Stimulated activated CD8-positive, alpha-beta memory T cell treated with anti-CD3 and anti-CD28 coated beads, Interleukin-12 subunit alpha, Interleukin-12 subunit beta, amount 100 ng/mL, for 24 hours (primary cell): ENCODE measurements around the gene FBXL20.
"Not testable (repeated sequence)": the region's sequence is repeated elsewhere in the genome, so short reads cannot be mapped to it uniquely, and the experiment has no call there.

Source experiments
- DNase-seq: peaks from one replicate; pipeline ENCODE4 v3.0.0-alpha.2; 2020; ENCODE audit errors: extremely low read depth

Gene FBXL20

DNA sequence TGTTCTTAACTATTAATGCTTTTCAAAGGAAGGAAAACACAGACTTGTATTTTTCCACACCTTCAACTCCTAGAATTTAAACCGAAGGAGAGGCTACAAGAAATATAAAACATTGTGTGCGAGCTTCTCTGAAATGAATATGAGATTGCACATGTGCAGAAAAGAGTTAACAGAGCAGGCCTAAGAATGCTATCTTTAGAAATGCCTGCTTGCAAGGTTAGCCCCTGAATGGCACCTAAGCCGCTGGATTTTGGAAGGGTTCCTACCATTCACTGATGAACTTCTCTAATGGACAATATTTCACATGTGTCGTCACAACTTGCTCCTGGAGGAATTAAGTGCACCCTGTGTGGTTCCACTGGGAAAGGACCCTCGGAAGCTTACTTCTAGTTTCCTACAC lies 69.3 kb downstream of the FBXL20 start:
- no peak for DNase-seq

DNA sequence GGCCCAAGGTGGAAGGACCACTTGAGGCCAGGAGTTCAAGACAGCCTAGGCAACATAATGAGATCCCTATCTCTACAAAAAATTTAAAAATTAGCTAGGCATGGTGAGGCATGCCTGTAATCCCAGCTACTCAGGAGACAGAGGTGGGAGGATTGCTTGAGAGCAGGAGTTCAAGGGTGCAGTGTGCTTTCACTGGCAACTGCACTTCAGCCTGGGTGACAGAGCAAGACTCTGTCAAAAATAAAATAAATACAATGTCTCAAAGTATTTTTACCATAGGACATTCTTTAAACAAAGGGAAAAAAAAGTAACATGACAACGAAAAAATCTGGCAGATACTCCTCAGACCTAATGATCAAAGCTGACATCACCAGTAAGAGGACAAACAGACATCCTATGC lies 72.6 kb downstream of the FBXL20 start:
- DNase-seq, result no peak

DNA sequence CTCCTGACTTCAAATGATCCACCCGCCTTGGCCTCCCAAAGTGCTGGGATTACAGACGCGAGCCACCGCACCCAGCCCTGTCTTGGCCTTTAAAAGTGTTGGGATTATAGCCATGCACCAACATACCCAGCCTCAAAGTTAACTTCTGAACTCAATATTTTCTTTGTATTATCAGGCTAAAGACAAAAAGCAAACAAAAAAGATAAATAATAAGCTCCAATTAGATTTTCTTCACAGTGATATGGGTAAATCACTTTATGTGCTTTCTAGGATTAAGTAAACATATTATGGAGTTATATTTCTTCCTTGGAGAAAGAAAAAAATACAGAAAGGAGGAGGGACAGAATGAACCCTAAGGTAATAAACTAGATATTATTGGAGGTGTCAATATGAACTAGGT lies 74.3 kb downstream of the FBXL20 start:
- DNase-seq, result no peak

DNA sequence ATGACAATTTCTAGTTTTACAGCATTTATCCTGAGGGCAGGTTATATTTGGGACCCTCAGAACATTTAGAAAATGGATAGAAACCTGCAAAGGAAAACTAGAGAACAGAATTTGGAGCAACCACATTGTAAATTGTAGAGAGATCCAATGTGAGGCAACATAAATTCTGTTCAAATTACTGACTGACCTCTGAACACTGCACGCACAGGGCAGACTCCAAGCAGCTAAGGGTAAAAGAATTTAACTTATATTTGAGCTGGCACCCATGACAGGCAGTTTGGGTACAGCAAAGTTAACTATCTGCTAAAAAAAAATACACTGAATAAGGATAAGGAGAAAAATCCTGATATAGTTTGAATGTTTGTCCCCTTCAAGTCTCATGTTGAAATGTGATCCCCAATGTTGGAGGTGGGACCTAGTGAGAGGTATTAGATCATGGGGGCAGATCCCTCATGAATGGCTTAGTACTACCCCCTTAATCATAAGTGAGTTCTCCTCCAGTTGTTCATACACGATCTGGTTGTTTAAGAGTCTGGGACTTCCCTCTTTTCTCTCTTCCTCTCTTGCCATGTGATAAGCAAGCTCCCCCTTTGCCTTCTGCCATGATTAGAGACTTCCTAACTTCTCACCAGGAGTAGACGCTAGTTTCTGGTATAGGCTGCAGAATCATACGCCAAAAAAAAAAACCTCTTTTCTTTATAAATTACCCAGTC lies 75.7 kb downstream of the FBXL20 start:
- DNase-seq, result no peak

DNA sequence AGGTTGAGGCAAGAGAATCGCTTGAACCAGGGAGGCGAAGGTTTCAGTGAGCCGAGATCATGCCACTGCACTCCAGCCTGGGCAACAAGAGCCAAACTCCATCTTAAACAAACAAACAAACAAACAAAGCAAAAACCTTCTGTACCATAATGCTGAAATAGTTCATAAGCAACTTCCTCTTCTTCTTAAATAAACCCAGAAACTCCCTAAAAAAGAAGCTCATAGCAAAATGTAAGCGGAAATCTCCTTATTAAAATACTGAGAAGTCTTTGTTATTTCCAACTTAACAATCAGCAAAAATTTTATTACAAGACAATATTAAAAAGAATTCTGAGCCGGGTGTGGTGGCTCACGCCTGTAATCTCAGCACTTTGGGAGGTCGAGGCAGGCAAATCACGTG lies 82.8 kb downstream of the FBXL20 start:
- no peak for DNase-seq

DNA sequence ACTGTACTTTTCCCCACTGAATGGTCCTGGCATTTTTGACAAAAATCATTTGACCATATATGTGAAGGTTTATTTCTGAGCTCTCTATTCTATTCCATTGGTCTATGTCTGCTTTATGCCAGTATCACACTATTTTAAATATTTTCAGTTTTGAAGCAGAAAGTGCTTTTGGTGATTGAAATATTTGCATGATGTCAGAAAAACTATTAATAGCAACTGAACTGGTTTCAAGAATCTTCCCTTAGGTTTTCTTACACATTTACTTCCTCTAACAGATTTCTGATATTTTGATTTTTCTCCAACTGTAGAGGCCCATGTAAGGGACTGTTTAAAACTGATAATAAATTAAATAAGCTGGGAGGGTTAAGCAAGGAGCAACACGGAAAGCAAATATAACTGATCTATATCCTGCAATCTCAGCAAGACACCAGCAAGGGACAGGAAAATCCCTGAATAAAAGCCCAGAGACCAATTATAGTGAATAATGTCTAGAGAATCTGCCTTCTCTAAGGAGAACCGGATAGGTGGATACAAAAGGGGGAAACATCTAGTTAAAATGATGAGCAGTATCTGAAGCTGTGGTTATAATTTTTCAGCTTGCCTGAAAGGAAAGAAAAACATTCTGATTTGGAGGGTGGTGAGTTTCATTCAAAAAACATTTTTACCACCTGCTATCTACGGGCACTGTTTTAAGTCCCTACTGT lies 94.8 kb downstream of the FBXL20 start:
- DNase-seq, result no peak

DNA sequence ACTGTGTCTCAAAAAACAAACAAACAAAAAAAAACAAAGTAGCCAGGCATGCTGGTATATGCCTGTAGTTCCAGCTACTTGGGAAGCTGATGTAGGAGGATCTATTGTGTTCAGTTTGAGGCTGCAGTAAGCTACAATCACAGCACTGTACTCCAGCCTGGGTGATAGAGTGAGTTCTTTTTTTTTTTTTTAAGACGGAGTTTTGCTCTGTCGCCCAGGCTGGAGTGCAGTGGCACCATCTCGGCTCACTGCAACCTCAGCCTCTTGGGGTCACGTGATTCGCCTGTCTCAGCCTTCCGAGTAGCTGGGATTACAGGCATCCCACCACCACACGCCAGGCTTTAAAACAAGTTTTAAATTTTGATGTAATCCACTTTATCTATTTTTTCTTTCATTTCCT lies 95.4 kb downstream of the FBXL20 start:
- no peak for DNase-seq

DNA sequence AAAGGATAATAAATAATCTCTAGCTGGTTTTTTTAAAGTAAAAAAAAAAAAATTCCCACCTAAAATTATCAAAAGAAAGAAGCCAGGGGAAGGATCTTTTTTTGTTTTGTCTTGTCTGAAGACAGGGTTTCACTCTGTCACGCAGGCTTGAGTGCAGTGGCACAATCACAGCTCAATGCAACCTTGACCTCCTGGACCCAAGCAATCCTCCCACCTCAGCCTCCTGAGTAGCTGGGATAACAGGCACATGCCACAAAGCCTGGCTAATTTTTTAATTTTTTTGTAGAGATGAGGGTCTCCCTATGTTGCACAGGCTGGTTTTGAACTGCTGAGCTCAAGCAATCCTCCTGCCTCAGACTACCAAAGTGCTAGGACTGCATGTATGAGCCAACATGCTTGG lies 97.2 kb downstream of the FBXL20 start:
- DNase-seq, result no peak

DNA sequence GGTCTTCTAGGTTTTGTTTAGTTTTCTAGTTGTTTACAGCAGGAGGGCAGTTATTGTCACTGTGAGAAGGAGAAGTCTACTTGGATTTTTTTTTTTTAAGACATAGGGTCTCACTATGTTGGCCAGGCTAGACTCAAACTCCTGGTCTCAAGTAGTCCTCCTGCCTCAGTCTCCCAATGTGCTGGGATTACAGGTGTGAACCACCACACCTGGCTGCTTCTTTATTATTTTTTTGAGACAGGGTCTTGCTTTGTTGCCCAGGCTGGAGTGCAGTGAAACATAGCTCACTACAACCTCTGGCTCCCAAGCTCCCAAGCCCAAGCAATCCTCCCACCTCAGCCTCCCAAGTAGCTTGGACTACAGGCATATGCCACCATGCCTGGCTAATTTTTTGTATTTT lies 107.4 kb downstream of the FBXL20 start:
- no peak for DNase-seq

DNA sequence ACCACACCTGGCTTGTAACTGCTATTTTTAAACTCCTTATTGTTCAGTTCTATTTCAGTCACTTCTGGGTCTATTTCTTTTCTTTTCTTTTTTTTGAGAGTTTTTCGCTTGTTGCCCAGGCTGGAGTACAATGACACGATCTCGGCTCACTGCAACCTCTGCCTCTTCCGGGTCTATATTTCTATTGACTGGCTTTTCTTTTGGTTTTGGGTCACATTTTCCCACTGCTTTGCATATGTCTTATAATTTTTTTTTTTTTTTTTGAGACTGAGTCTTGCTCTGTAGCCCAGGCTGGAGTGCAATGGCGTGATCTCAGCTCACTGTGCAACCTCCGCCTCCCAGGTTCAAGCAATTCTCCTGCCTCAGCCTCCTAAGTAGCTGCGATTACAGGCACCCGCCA lies 108.9 kb downstream of the FBXL20 start:
- not testable (repeated sequence) for DNase-seq

DNA sequence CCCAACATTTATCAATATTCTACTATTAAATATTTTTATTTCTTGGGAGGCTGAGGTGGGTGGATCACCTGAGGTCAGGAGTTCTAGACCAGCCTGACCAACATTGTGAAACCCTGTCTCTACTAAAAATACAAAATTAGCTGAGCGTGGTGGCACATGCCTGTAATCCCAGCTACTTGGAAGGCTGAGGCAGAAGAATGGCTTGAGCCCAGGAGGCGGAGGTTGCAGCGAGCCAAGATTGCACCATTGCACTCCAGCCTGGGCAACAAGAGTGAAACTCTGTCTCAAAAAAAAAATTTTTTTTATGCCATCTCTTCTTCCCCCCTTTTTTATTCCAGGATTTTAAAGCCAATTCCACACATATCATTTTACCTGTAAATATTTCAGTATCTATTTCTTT lies 114.9 kb downstream of the FBXL20 start:
- DNase-seq, result not testable (repeated sequence)

DNA sequence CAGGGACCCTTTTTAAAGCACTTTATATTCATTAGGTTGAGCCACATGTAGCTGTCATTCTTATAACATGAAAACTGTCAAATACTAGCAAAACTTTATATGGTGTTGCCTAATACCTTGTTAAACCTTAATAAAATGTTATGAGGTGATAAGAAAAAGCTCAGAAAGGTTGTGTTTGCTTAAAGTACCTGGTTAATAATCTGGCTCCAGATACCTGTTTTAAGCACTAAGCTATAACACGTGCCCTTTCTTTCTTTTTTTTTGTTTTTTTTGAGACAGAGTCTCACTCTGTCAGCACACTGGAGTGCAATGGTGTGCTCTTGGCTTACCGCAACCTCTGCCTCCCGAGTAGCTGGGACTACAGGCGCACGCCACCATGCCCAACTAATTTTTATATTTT lies 116.7 kb downstream of the FBXL20 start:
- DNase-seq, result no peak

DNA sequence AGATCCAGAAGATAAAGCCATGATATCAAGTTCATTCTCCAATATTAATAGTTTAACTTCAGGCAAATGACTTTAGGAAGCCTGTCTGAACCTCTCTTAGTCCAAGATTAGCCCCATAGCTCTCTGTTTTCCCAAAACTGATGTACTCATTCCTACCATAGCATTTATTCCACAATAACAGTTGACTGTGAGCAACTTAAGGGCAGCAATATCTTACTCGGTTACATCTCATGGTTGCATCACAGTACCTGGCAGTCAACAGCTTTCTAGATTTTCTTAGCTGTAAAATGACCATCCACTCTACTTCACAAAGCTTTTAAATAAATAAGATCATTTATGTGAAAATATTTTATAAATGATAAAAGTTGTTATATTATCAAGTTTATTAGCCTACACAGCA lies 117.5 kb downstream of the FBXL20 start:
- DNase-seq, result no peak

DNA sequence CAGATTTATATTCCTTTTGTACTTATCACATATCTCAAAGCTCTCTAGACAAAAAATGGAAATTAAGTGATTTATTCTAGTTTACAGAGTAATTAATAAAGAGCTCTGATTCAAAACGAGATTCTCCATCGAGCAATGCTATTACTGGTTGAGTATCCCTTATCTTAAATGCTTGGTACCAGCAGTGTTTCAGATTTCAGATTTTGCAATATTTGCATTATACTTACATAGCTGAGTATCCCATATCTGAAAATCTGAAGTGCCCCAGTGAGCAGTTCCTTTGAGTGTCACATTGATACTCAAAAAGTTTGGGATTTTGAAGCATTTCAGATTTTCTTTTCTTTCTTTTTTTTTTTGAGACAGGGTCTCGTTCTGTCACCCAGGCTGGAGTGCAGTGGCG lies 118.3 kb downstream of the FBXL20 start:
- DNase-seq, result no peak

DNA sequence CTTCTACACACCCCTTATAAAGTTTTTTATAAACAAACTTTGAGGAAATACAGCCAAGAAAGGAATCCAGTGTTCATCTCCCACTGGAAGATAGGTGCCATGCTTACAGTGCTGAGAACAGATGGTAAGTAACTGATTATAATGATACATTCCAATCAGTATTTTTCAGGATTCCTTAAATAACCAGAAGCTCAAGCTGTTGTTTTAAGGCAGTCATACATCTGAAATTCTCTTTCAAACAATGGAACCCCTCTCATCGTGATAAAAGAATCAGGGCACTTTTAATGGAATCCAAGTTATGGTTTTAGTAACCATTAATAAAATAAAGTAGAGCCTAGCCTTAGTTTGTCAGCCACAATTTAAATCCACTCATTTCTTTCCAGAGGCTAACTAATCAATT lies 119.6 kb downstream of the FBXL20 start:
- DNase-seq, result no peak

DNA sequence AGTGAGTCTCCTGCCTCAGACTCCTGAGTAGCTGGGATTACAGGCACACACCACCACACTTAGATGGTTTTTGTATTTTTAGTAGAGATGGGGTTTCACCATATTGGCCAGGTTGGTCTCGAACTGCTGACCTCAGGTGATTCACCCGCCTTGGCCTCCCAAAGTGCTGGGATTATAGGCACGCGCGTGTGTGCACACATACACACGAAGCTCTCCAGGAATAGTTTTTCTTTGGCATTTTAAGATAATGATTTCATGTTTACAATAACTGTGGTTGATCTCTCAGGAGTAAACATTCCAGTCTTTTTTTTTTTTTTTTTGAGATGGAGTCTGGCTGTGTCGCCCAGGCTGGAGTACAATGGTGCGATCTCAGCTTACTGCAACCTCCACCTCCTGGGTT lies 123.2 kb downstream of the FBXL20 start:
- not testable (repeated sequence) for DNase-seq

DNA sequence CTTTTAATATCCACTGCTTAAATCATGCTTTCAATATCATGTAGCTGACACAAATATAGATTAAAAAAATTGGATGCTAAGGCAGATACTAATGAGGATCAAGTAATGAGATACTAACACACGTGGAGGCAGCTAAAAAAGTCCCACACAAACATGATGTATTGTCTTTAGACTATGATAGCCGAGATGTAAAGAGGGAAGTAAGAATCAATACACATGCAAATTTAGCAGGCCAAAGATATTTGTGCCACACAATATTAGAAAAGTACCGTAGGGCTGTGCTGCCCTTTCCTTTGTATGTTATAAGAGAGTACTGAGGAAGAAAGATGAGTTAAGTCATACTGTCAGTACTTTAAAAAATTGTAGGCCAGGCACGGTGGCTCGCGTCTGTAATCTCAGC lies 124.3 kb downstream of the FBXL20 start:
- DNase-seq, result no peak

DNA sequence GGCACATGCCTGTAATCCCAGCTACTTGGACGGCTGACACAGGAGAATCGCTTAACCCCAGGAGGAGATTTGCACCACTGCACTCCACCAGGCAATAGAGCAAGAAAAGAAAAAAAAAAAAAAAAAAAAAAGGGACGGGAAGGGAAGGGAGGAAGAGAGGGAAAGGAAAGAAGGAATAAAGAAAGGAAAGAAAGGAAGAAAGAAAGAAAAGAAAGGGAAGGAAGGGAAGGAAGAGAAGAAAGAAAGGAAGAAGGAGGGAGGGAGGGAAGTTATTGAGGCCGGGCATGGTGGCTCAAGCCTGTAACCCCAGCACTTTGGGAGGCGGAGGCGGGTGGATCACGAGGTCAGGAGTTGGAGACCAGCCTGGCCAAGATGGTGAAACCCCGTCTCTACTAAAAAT lies 125.3 kb downstream of the FBXL20 start:
- DNase-seq, result no peak

DNA sequence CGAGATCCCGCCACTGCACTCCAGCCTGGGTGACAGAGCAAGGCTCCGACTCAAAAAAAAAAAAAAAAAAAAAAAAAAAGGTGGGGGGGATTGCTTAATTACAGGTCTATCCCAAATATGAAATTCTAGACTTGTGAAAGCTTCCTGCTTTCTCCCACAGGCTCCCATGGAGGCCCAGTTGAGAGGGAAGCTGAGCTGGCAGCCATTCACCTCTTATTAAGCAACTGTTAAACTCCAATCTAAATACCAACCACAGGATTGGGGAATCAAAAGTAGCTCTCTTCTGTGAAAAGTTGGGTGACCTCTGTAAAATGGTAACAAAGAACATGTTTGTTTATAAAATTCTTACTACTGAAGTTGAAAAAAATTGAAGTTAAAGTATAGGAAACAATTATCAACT lies 129.9 kb downstream of the FBXL20 start:
- no peak for DNase-seq

DNA sequence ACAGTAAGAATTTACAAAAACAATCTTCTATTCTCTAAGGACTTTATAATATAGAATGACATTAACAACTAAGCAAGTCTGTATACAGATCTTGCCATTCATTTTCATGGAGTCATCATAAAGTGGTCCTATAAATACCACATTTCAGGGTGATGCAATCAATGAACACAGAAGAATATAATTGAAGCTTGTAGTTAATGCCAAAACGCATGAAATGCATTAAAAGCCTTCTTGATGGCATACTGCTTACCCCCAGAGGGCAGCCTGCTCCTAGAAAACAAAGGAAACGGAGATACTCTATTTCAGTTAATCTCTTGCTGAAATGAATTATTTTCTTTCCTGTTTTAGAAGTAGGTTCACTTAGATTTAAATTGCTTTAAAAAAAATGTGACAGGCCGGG lies 130.5 kb downstream of the FBXL20 start:
- DNase-seq, result no peak

DNA sequence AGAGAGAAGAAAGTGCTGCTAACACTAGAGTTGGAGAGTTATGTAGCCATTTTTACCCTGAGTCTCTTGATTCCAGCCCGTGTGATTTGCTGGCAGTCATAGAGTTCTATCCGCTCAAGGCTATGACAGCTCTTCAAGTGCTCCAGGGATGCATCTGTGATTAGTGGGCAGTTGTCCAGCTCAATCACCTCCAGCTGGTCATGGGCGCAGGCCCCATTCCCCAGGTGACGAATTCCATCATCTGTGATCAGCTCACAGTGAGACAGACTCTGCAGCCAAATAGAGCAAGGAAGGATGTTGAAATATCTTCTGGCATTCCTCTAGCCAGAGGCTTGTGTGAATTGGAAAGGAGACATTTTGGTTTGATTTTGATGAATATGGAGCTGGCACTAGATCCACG lies 137.3 kb downstream of the FBXL20 start:
- DNase-seq, result no peak

DNA sequence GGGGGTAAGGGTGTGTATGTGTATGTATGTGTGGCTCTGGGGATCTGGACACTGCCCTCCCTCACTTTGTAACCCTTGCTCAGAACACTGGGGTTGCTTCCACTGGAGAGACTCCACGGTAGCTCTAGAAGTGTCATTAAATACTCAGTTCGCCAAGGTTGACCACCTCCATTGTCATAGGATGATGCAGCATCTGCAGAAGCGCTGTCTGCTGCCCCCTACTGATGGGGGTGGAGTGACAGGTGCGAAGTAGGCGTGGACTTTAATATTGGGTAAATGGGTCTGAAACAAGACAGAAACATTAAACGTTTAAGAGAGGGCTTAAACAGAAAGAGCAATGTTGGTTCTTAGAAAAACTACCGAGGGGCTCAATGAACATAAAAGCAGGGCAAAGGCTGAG lies 140.1 kb downstream of the FBXL20 start:
- no peak for DNase-seq

DNA sequence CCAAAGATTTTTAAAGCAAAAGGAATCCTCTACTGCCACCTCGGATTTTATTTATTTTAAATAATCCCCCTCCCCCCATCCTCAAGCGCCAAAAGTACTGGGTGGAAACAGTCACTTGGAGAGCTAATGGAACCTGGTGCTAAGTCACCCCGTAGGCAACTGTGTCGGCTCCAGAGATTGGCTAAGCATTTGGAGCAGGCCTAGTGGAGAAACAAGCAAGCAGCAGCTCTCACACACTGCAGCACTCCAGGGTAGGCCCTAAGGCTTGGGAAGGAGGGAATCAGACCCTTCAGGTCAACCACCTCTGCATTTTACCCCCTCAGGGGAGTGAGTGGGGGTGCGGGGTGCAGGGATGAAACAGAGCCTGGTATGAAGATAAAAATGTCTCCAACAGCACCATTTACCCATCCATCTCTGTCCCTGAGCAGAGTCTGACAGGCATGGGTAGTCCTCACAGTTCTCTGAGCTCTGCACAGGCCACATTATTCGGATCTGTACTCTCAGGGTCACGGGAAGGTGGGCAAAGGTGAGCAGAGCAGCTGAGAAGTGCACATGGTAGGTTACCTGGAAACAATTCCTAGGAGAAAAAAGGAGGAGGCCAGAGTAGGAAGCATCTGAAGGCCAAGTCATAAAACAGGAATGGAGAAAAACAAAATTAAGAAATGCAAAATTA lies 148.5 kb downstream of the FBXL20 start:
- DNase-seq, result no peak
